HCT116 (cell line): ENCODE results near the gene ABTB2. TPM values are rescaled to one million over a fixed set of nuclear protein-coding genes. Genes with fewer than 3 reads are reported as not detected.

Source experiments
- ATAC-seq: fragments of 200-7000 bp; cut with Tn5 transposase; 2 replicates; pipeline ENCODE4 v1.9.1; 2020; ENCODE audit warnings: mild to moderate bottlenecking, moderate library complexity
- BruUV-seq: library from RNA; stranded (reverse); fragments of 400-500 nt; replicated peaks from 2 replicates; lab custom pipeline; 2021; lab: Mats Ljungman, UMichigan
- CTCF ChIA-PET: fragments of 300-600 bp; sonication (Branson Sonifier 250); formaldehyde crosslinking; loops from one replicate; lab custom pipeline; 2021; ENCODE audit warnings: antibody characterized with exemption; lab: Charles Lee
- POLR2A ChIA-PET: fragments of 300-600, 350-600 bp; sonication (Branson Sonifier 250); formaldehyde crosslinking; loops from one replicate; lab custom pipeline; 2021; ENCODE audit warnings: antibody characterized with exemption; lab: Charles Lee
- RAD21 ChIA-PET, 2 experiments: fragments of 300-600 bp; sonication (Branson Sonifier 250); formaldehyde crosslinking; loops; one replicate each; lab custom pipeline; 2023; ENCODE audit warnings: low total read pairs in 2 of 2; ENCODE audit not compliant: uncharacterized antibody in 2 of 2, unreplicated experiment in 2 of 2, low non-redundant PET in 1 of 2; lab: Charles Lee
- DNase-seq: peaks from one replicate; pipeline ENCODE4 v3.0.0-alpha.2; 2010; ENCODE audit warnings: low read depth, low spot score
- H2AFZ ChIP-seq: fragments of 200-600 bp; shearing (Covaris generic), sonication (generic); 2 replicates; pipeline ENCODE4 v1.6.1; 2017; ENCODE audit warnings: low read depth, mixed run types, mixed read lengths, antibody characterized with exemption, low read length; ENCODE audit not compliant: poor library complexity, severe bottlenecking
- H3K27ac ChIP-seq: 2 replicates; pipeline ENCODE4 v1.5.1; 2012; ENCODE audit warnings: low read depth, low read length
- H3K27me3 ChIP-seq: fragments of 200-600 bp; sonication (generic); 2 replicates; pipeline ENCODE4 v1.6.1; 2016; ENCODE audit warnings: mixed run types, low read length, mixed read lengths; ENCODE audit not compliant: insufficient read depth
- H3K36me3 ChIP-seq, 2 experiments: fragments of 200-500 bp in 1 of 2; fragments of 200-600 bp in 1 of 2; sonication (Bioruptor generic) in 1 of 2; sonication (generic) in 1 of 2; 2 replicates each; pipeline versions ENCODE4 v1.5.1 to v1.6.1; 2014 to 2016; ENCODE audit warnings: low read length in 2 of 2, inconsistent platforms in 1 of 2, mixed read lengths in 1 of 2, mixed run types in 1 of 2; ENCODE audit not compliant: insufficient read depth in 2 of 2, control insufficient read depth in 1 of 2
- H3K4me1 ChIP-seq, 2 experiments: fragments of 200-600 bp in 1 of 2; sonication (generic) in 1 of 2; 2 replicates each; pipeline versions ENCODE4 v1.5.1 to v1.6.1; 2012 to 2017; ENCODE audit warnings: low read length in 2 of 2, inconsistent platforms in 1 of 2, mild to moderate bottlenecking in 1 of 2, mixed read lengths in 1 of 2, mixed run types in 1 of 2, moderate library complexity in 1 of 2; ENCODE audit not compliant: insufficient read depth in 2 of 2, control insufficient read depth in 1 of 2
- H3K4me2 ChIP-seq: fragments of 200-600 bp; sonication (generic); 2 replicates; pipeline ENCODE4 v1.6.1; 2017; ENCODE audit warnings: mixed run types, low read length, mixed read lengths
- H3K4me3 ChIP-seq, 2 experiments: fragments of 200-600 bp in 1 of 2; sonication (generic) in 1 of 2; replicated peaks in 1 of 2; 2 replicates each; pipeline ENCODE4 v1.5.1; 2011 to 2016; ENCODE audit warnings: low read length in 2 of 2, control low read depth in 1 of 2, low read depth in 1 of 2, mild to moderate bottlenecking in 1 of 2, mixed read lengths in 1 of 2, mixed run types in 1 of 2
- H3K79me2 ChIP-seq: fragments of 200-600 bp; sonication (generic); 2 replicates; pipeline ENCODE4 v1.6.1; 2017; ENCODE audit warnings: mild to moderate bottlenecking, mixed run types, low read length, moderate library complexity, mixed read lengths; ENCODE audit not compliant: insufficient read depth
- H3K9ac ChIP-seq: fragments of 200-600 bp; sonication (generic); 2 replicates; pipeline ENCODE4 v1.6.1; 2016; ENCODE audit warnings: low read length, mixed read lengths
- H3K9me2 ChIP-seq: fragments of 200-600 bp; sonication (generic), shearing (Covaris generic); 2 replicates; pipeline ENCODE4 v1.6.1; 2017; ENCODE audit warnings: mixed run types, mild to moderate bottlenecking, moderate library complexity; ENCODE audit not compliant: insufficient read depth
- H3K9me3 ChIP-seq, 2 experiments: fragments of 200-500 bp in 1 of 2; fragments of 200-600 bp in 1 of 2; sonication (Bioruptor generic) in 1 of 2; sonication (generic) in 1 of 2; 2 replicates each; pipeline ENCODE4 v1.6.1; 2014 to 2017; ENCODE audit warnings: low read length in 2 of 2, mixed read lengths in 2 of 2, inconsistent platforms in 1 of 2, low read depth in 1 of 2, mild to moderate bottlenecking in 1 of 2, mixed run types in 1 of 2, moderate library complexity in 1 of 2; ENCODE audit not compliant: control insufficient read depth in 1 of 2, insufficient read depth in 1 of 2
- H4K20me1 ChIP-seq: fragments of 200-600 bp; sonication (generic), shearing (Covaris generic); 2 replicates; pipeline ENCODE4 v1.6.1; 2017; ENCODE audit warnings: mixed run types, mild to moderate bottlenecking, moderate library complexity; ENCODE audit not compliant: insufficient read depth
- CBX3 ChIP-seq: IDR thresholded peaks from 2 replicates; pipeline ENCODE4 v1.6.1; 2012; ENCODE audit warnings: low read depth
- CEBPB ChIP-seq: IDR thresholded peaks from 2 replicates; pipeline ENCODE4 v1.6.1; 2012; ENCODE audit warnings: low read depth
- EGR1 ChIP-seq: IDR thresholded peaks from 2 replicates; pipeline ENCODE4 v1.6.1; 2012; ENCODE audit warnings: low read depth
- EZH2 ChIP-seq: fragments of 200-600 bp; sonication (generic); IDR thresholded peaks from 2 replicates; pipeline ENCODE4 v1.6.1; 2017; ENCODE audit warnings: antibody characterized with exemption, mixed run types
- EZH2phosphoT487 ChIP-seq: fragments of 200-600 bp; IDR thresholded peaks from 2 replicates; pipeline ENCODE4 v1.6.1; 2018; ENCODE audit warnings: antibody characterized with exemption, borderline replicate concordance
- FOSL1 ChIP-seq: IDR thresholded peaks from 2 replicates; pipeline ENCODE4 v1.6.1; 2012; ENCODE audit warnings: low read depth
- JUND ChIP-seq: IDR thresholded peaks from 2 replicates; pipeline ENCODE4 v1.6.1; 2012
- MAX ChIP-seq: IDR thresholded peaks from 2 replicates; pipeline ENCODE4 v1.6.1; 2012
- POLR2A ChIP-seq: IDR thresholded peaks from 2 replicates; pipeline ENCODE4 v1.7.0; 2011; ENCODE audit warnings: borderline replicate concordance; ENCODE audit not compliant: insufficient read depth, insufficient read length; ENCODE audit errors: extremely low read depth
- POLR2AphosphoS5 ChIP-seq: IDR thresholded peaks from 2 replicates; pipeline ENCODE4 v1.6.1; 2011; ENCODE audit warnings: mild to moderate bottlenecking, low read depth, low read length, moderate library complexity
- RAD21 ChIP-seq: IDR thresholded peaks from 2 replicates; pipeline ENCODE4 v1.6.1; 2012; ENCODE audit warnings: low read depth, mild to moderate bottlenecking
- SIN3A ChIP-seq: IDR thresholded peaks from 2 replicates; pipeline ENCODE4 v1.6.1; 2012; ENCODE audit warnings: low read depth
- SP1 ChIP-seq: IDR thresholded peaks from 2 replicates; pipeline ENCODE4 v1.6.1; 2012; ENCODE audit warnings: low read depth
- SRF ChIP-seq: IDR thresholded peaks from 2 replicates; pipeline ENCODE4 v1.6.1; 2012; ENCODE audit warnings: low read depth
- TCF7L2 ChIP-seq: IDR thresholded peaks from 2 replicates; pipeline ENCODE4 v1.7.0; 2011; ENCODE audit warnings: borderline replicate concordance, inconsistent platforms; ENCODE audit not compliant: insufficient read depth, insufficient read length; ENCODE audit errors: extremely low read depth
- YY1 ChIP-seq: IDR thresholded peaks from 2 replicates; pipeline ENCODE4 v1.6.1; 2011; ENCODE audit warnings: low read length, low read depth, moderate library complexity, mild to moderate bottlenecking; ENCODE audit not compliant: insufficient replicate concordance; ENCODE audit errors: extremely low read depth
- intact Hi-C: fragments of 100-400 bp; cut with micrococcal nuclease; formaldehyde crosslinking; loops from 2 replicates; pipeline ENCODE4 v1.10.0; 2022
- total RNA-seq: library from RNA; stranded (reverse); gene quantifications from one replicate; pipeline ENCODE4 v1.2.1, GENCODE V29; 2021; ENCODE audit not compliant: unreplicated experiment
- TF ChIP-seq, protein P1 (sequence below): IDR thresholded peaks from 2 replicates; pipeline ENCODE4 v1.6.1; 2012
- TF ChIP-seq, protein P2 (sequence below): IDR thresholded peaks from 2 replicates; pipeline ENCODE4 v1.6.1; 2011; ENCODE audit warnings: mild to moderate bottlenecking, low read length, moderate library complexity; ENCODE audit not compliant: insufficient replicate concordance; ENCODE audit errors: extremely low read depth
- TF ChIP-seq, protein P3 (sequence below): IDR thresholded peaks from 2 replicates; pipeline ENCODE4 v1.6.1; 2012; ENCODE audit warnings: low read depth

Gene ABTB2
- total RNA-seq, 1 experiment from 2014 or later, result 6.8 TPM

GRCh38 chr11:34270711-34271110, 87.1 kb downstream of the ABTB2 start:
- no TSS peak for BruUV-seq
- no peak for ATAC-seq
- ChIA-PET CTCF (no interaction called here), RAD21 (no interaction called here), POLR2A (no interaction called here)
- Histone ChIP-seq H3K4me3 (no peak overlapping the region), H3K79me2 (no peaks in the 10 kb centered on the region), H3K36me3 (no peaks in the 10 kb centered on the region), H3K4me1 (peaks cover 15 to 24% of the 10 kb centered on the region in 2 experiments), H3K4me2 (no peak overlapping the region), H3K9ac (no peak overlapping the region), H3K9me2 (no peaks in the 10 kb centered on the region), H3K9me3 (no peaks in the 10 kb centered on the region), H3K27me3 (no peaks in the 10 kb centered on the region), H2AFZ (no peak overlapping the region), H3K27ac (no peak overlapping the region)
- DNase-seq, result no peak
- intact Hi-C loops, result no loop called here
- TF ChIP-seq, protein P1, sequence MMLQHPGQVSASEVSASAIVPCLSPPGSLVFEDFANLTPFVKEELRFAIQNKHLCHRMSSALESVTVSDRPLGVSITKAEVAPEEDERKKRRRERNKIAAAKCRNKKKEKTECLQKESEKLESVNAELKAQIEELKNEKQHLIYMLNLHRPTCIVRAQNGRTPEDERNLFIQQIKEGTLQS, result no peak
- TF ChIP-seq TCF7L2 (no peak), SRF (no peak), JUND (no peak), POLR2AphosphoS5 (no peak), RAD21 (no peak), YY1 (no peak), CBX3 (no peak), SIN3A (no peak), CEBPB (no peak), POLR2A (no peak), EZH2 (no peak), FOSL1 (no peak), MAX (no peak), EGR1 (no peak), EZH2phosphoT487 (no peak), SP1 (no peak)
- TF ChIP-seq, protein P2, sequence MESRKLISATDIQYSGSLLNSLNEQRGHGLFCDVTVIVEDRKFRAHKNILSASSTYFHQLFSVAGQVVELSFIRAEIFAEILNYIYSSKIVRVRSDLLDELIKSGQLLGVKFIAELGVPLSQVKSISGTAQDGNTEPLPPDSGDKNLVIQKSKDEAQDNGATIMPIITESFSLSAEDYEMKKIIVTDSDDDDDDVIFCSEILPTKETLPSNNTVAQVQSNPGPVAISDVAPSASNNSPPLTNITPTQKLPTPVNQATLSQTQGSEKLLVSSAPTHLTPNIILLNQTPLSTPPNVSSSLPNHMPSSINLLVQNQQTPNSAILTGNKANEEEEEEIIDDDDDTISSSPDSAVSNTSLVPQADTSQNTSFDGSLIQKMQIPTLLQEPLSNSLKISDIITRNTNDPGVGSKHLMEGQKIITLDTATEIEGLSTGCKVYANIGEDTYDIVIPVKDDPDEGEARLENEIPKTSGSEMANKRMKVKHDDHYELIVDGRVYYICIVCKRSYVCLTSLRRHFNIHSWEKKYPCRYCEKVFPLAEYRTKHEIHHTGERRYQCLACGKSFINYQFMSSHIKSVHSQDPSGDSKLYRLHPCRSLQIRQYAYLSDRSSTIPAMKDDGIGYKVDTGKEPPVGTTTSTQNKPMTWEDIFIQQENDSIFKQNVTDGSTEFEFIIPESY, result no peak
- TF ChIP-seq, protein P3, sequence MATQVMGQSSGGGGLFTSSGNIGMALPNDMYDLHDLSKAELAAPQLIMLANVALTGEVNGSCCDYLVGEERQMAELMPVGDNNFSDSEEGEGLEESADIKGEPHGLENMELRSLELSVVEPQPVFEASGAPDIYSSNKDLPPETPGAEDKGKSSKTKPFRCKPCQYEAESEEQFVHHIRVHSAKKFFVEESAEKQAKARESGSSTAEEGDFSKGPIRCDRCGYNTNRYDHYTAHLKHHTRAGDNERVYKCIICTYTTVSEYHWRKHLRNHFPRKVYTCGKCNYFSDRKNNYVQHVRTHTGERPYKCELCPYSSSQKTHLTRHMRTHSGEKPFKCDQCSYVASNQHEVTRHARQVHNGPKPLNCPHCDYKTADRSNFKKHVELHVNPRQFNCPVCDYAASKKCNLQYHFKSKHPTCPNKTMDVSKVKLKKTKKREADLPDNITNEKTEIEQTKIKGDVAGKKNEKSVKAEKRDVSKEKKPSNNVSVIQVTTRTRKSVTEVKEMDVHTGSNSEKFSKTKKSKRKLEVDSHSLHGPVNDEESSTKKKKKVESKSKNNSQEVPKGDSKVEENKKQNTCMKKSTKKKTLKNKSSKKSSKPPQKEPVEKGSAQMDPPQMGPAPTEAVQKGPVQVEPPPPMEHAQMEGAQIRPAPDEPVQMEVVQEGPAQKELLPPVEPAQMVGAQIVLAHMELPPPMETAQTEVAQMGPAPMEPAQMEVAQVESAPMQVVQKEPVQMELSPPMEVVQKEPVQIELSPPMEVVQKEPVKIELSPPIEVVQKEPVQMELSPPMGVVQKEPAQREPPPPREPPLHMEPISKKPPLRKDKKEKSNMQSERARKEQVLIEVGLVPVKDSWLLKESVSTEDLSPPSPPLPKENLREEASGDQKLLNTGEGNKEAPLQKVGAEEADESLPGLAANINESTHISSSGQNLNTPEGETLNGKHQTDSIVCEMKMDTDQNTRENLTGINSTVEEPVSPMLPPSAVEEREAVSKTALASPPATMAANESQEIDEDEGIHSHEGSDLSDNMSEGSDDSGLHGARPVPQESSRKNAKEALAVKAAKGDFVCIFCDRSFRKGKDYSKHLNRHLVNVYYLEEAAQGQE, result no peak
- TF ChIP-seq, all 23 proteins: peak for 0
- H4K20me1 ChIP-seq, result no peaks in the 10 kb centered on the region
